ENCODE data around the gene COL4A1.

GRCh38 chr13:110232142-110232541, 74.8 kb downstream of the COL4A1 start:
- TF ChIP-seq CTCF (conservative IDR thresholded peaks at IDR 0.05; ENCODE audit: low read length) (no peak), EZH2phosphoT487 (IDR thresholded peaks at IDR 0.05; ENCODE audit: borderline replicate concordance) (no peak)

Data from Loucy (cell line).